Measurements from ENCODE around the gene DERA.
A peak's percentile ranks its signal among the peaks of the same experiment; 100 is the strongest.

Gene DERA

DNA sequence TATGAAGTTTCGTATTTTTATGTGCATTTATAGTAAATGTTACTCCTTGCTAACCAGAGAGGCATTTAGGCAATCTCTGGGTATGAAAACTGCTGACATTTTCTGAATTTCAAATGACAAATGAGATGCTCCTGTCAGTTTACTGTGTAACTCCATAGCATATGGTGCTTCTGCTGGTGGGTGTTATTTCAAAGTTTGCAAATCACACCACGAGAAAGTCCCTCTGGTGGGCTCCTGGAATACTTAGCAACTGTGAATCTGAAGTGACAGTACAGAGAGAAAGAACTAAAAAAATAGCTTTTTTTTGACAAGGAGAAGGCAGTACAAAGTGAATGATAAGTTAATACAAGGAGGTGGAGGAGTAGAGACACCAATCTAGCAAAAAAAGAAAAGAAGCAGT is 161.5 kb downstream of the DERA start:
- Histone ChIP-seq H3K9me3 (no peaks in the 10 kb centered on the region), H3K36me3 (no peaks in the 10 kb centered on the region), H3K27me3 (no peaks in the 10 kb centered on the region), H3K4me1 (no peaks in the 10 kb centered on the region), H3K4me3 (ENCODE audit: low read depth, low read length) (no peak overlapping the region)
- TF ChIP-seq, protein P1, sequence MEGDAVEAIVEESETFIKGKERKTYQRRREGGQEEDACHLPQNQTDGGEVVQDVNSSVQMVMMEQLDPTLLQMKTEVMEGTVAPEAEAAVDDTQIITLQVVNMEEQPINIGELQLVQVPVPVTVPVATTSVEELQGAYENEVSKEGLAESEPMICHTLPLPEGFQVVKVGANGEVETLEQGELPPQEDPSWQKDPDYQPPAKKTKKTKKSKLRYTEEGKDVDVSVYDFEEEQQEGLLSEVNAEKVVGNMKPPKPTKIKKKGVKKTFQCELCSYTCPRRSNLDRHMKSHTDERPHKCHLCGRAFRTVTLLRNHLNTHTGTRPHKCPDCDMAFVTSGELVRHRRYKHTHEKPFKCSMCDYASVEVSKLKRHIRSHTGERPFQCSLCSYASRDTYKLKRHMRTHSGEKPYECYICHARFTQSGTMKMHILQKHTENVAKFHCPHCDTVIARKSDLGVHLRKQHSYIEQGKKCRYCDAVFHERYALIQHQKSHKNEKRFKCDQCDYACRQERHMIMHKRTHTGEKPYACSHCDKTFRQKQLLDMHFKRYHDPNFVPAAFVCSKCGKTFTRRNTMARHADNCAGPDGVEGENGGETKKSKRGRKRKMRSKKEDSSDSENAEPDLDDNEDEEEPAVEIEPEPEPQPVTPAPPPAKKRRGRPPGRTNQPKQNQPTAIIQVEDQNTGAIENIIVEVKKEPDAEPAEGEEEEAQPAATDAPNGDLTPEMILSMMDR (IDR thresholded peaks at IDR 0.05; ENCODE audit: low read depth, low read length): no peak
- no peak for DNase-seq

GRCh38 chr12:16074894-16075293 is 163.8 kb downstream of the DERA start:
- Histone ChIP-seq H3K36me3 (no peaks in the 10 kb centered on the region), H3K27me3 (no peaks in the 10 kb centered on the region), H3K4me1 (no peaks in the 10 kb centered on the region), H3K4me3 (ENCODE audit: low read depth, low read length) (no peak overlapping the region), H3K9me3 (no peaks in the 10 kb centered on the region)
- DNase-seq: no peak
- TF ChIP-seq, protein P1 (IDR thresholded peaks at IDR 0.05; ENCODE audit: low read depth, low read length): no peak

GRCh38 chr12:16075887-16076286 is 164.8 kb downstream of the DERA start:
- no peak for DNase-seq
- no peak overlapping the region for H3K4me3 ChIP-seq (ENCODE audit: low read depth, low read length)
- H3K27me3 ChIP-seq: no peaks in the 10 kb centered on the region
- no peaks in the 10 kb centered on the region for H3K9me3 ChIP-seq
- no peaks in the 10 kb centered on the region for H3K4me1 ChIP-seq
- no peaks in the 10 kb centered on the region for H3K36me3 ChIP-seq
- TF ChIP-seq, protein P1 (IDR thresholded peaks at IDR 0.05; ENCODE audit: low read depth, low read length): no peak

GRCh38 chr12:16076557-16076956 is 165.4 kb downstream of the DERA start:
- Histone ChIP-seq H3K36me3 (no peaks in the 10 kb centered on the region), H3K4me3 (ENCODE audit: low read depth, low read length) (no peak overlapping the region), H3K9me3 (no peaks in the 10 kb centered on the region), H3K27me3 (no peaks in the 10 kb centered on the region), H3K4me1 (no peaks in the 10 kb centered on the region)
- TF ChIP-seq, protein P1 (IDR thresholded peaks at IDR 0.05; ENCODE audit: low read depth, low read length): peak; percentile 56
- no peak for DNase-seq

DNA sequence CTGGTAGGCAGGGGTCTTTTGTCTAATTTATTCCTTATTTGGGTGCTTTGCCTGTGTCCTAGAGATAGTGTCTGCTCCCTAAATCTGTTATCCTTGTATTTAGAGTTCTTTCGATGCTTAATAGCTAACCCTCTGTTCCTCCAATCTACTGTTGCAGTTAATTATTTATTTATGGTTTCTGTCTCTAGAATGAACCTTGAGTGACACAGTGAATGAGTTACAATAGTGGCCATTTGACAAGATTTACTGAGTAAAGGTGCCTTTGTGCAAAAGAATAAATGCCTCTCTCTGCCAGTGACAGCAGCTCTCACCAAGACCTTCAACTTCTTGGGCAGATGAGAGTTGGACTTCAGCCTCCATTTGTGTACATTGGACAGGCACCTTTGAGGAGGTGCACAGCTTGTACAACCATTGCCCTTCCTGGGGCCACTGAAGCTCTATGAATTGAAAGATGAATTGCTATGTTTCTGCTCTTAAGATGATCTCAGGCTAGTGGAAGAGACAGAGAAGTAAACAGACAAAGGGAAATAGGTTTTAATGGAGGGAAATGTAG is 165.9 kb downstream of the DERA start:
- Histone ChIP-seq H3K27me3 (no peaks in the 10 kb centered on the region), H3K4me1 (no peaks in the 10 kb centered on the region), H3K4me3 (ENCODE audit: low read depth, low read length) (no peak overlapping the region), H3K36me3 (no peaks in the 10 kb centered on the region), H3K9me3 (no peaks in the 10 kb centered on the region)
- TF ChIP-seq, protein P1 (IDR thresholded peaks at IDR 0.05; ENCODE audit: low read depth, low read length): no peak
- no peak for DNase-seq

- no peaks in the 10 kb centered on the region for H3K4me1 ChIP-seq
- H3K27me3 ChIP-seq: no peaks in the 10 kb centered on the region
- TF ChIP-seq, protein P1 (IDR thresholded peaks at IDR 0.05; ENCODE audit: low read depth, low read length): no peak
- H3K36me3 ChIP-seq: no peaks in the 10 kb centered on the region
- no peaks in the 10 kb centered on the region for H3K9me3 ChIP-seq
- no peak overlapping the region for H3K4me3 ChIP-seq (ENCODE audit: low read depth, low read length)
- no peak for DNase-seq
Measured at GRCh38 chr12:16086462-16086861, 175.3 kb downstream of the DERA start.

Data from BE2C (cell line).